ENCODE data around the gene PRDM16. TPM values are rescaled to one million over a fixed set of nuclear protein-coding genes. Genes with fewer than 3 reads are reported as not detected.

PRDM16 gene
- total RNA-seq: 1 to 10 TPM; 1.1 to 2.3 TPM

DNA sequence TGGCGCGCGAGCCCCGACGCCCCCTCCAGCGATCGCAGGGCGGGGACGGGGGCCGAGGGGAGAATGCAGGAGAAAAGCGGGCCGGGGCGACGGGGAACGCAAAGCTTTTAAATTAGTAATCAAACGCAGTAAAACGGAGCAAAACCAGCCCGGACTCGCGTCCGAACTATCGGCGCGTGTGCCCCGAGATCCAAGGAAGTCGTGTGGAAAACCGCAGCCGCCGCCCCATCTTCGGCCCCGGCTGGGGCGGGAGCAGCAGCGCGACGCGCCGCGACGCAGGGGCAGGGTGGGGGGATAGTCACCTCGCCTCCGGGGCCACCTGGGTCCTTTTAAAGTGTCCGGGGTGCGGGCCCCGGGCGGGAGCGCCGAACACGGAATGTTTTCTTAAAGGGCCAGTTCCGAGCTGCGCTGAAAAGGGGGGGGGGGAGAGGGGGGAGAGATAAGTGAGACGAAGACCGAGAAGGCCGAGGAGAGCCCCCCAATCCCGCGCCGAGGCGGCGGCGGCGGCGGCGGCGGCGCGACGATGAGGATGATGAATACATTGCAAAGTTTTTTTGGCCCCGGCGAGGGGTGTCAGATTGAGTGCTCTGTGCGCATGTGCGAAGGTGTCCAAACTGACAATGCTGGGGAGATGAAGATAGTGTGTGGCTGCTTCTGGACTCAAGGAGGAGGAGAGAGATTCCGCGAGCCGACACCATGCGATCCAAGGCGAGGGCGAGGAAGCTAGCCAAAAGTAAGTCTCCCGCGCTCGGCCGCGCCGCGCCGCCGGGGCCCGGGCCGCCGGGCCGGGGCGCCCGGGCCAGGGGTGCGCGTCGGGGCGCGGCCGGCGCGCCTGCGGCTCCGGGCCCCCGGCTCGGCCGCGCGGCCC is at the start of gene PRDM16:
Gene PRDM16, plus strand, starts transcription at position 640 of the 868 bp plus-strand sequence. Its CDS starts 57 bp downstream, at position 697.
- H3K27me3 Mint-ChIP-seq: peaks cover 30% of the 10 kb centered on the region
- no peaks in the 10 kb centered on the region for H3K36me3 Mint-ChIP-seq (ENCODE audit: low read depth)
- peak within 1 kb of the TSS; percentile 88 for H3K27ac Mint-ChIP-seq
- H3K4me1 Mint-ChIP-seq: peaks cover 3% of the 10 kb centered on the region
- no peaks in the 10 kb centered on the region for H3K9me3 Mint-ChIP-seq
- ChIA-PET POLR2A (no interaction called here), CTCF (no interaction called here)
- peak within 1 kb of the TSS; percentile 75 for H3K4me3 Mint-ChIP-seq
- peak; percentile 26 for DNase-seq

DNA sequence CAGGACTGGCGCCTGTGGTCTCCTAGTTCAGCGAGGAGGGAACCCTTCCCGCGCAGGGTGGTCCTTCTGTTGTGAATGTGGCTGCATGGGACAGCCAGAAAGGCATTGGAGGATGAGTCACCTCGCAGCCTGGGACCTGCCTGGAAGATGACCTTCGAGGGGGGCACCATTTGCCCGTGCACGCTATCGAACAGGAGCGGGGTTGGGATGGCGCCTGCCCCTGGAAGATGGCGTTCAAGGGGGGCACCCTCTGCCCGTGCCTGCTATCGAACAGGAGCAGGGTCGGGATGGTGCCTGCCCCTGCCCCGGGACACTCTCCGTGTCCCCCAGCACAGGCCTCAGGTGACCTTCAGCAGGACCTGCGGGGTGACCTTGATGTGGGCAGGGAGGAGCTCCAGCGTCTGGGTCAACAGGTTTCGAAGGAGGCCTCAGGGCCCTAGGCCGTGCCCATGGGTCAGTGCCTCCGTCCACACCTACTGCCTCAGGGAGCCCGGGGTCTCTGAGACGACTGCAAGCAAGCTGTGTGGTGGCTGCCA is 49.4 kb upstream of the PRDM16 start:
- no peak for DNase-seq
- POLR2A ChIA-PET: no interaction called here

DNA sequence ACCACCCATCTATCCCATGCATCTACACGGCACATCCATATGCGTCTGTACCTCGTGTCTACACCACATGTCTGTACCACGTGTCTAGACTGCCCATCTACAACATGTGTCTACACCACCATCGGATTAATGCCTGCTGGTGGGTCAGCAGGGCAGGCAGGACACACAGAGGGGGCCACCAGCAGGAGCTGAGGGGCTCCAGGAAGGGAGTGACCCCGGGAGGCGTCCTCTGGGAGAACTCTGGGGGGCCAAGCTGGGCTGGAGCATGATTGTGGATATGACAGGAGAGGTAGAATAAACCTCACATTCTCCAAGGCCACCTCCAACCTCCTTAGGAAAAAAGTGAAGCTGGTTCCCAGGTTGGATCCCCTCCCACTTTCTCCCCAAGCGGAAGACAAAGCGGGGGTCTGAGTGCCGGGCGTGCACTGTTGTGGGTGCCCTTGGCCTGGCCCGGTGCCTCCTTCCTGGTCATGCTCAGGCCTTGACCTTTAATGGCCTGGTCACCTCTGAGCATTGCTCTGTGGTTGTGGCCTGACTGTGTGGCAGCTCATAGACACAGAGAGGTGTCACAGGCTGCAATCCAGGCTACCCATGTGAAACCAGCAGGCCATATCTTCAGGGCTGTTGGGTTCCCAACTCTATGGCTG is 48.6 kb upstream of the PRDM16 start:
- Mint-ChIP-seq H3K27ac (no peak overlapping the region), H3K9me3 (no peaks in the 10 kb centered on the region), H3K36me3 (ENCODE audit: low read depth) (no peaks in the 10 kb centered on the region), H3K4me1 (no peaks in the 10 kb centered on the region), H3K4me3 (no peak overlapping the region), H3K27me3 (no peaks in the 10 kb centered on the region)
- ChIA-PET CTCF (interaction anchor here (1.3 kb wide), 1 partner anchor 11 kb away, joined by 3 read pairs; no protein-coding TSS in a partner anchor), POLR2A (no interaction called here)
- DNase-seq: no peak

More for the DNA sequence above, 49.4 kb upstream of the PRDM16 start:
- CTCF ChIA-PET: interaction anchor here (1.3 kb wide), 1 partner anchor 10 kb away, joined by 3 read pairs; no protein-coding TSS in a partner anchor
- Mint-ChIP-seq H3K27ac (no peak overlapping the region), H3K4me1 (no peaks in the 10 kb centered on the region), H3K4me3 (no peak overlapping the region), H3K27me3 (no peaks in the 10 kb centered on the region), H3K9me3 (no peaks in the 10 kb centered on the region), H3K36me3 (ENCODE audit: low read depth) (no peaks in the 10 kb centered on the region)

DNA sequence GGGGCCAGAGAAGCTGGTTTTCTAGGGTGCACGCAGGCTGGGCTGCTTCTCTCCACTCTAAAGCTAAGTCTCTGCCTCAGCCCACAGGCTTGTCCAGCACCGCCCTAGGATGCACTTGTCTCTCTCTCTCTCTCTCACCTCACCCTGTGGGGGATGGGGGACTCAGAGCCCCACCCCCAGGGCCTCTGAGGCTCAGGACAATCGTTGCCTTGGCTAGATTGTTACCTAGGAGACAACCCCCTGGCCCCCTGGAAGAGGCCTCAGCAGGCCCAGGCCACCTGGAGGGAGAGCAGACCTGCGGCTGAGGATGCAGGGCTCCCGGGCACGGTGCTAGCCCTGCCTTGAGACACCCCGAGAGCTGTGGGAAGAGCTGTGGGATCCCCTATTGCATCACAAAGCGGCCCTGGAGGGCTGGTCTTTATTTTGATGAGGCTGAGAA is 47.8 kb upstream of the PRDM16 start, which contains the start of gene ACTRT2:
Gene ACTRT2, plus strand, starts transcription at position 235 of the 439 bp plus-strand sequence. CDS start 220 bp downstream, outside the sequence.
- CTCF ChIA-PET: no interaction called here
- no peak for DNase-seq
- Mint-ChIP-seq H3K27ac (no peak within 1 kb of the TSS), H3K9me3 (no peaks in the 10 kb centered on the region), H3K27me3 (no peaks in the 10 kb centered on the region), H3K4me1 (no peaks in the 10 kb centered on the region), H3K4me3 (no peak within 1 kb of the TSS), H3K36me3 (ENCODE audit: low read depth) (no peaks in the 10 kb centered on the region)
- POLR2A ChIA-PET: no interaction called here

DNA sequence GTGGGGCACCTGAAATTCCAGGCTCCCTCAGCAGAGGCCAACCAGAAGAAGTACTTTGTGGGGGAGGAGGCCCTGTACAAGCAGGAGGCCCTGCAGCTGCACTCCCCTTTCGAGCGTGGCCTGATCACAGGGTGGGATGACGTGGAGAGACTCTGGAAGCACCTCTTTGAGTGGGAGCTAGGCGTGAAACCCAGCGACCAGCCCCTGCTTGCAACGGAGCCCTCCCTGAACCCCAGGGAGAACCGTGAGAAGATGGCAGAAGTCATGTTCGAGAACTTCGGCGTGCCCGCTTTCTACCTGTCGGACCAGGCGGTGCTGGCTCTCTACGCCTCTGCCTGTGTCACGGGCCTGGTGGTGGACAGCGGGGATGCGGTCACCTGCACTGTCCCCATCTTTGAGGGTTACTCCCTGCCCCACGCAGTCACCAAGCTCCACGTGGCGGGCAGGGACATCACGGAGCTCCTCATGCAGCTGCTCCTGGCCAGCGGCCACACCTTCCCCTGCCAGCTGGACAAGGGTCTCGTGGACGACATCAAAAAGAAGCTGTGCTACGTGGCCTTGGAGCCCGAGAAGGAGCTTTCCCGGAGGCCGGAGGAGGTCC is 47.1 kb upstream of the PRDM16 start:
- H3K4me1 Mint-ChIP-seq: no peaks in the 10 kb centered on the region
- H3K27ac Mint-ChIP-seq: no peak overlapping the region
- POLR2A ChIA-PET: no interaction called here
- no peaks in the 10 kb centered on the region for H3K27me3 Mint-ChIP-seq
- CTCF ChIA-PET: no interaction called here
- no peak for DNase-seq
- no peak overlapping the region for H3K4me3 Mint-ChIP-seq
- H3K9me3 Mint-ChIP-seq: no peaks in the 10 kb centered on the region
- no peaks in the 10 kb centered on the region for H3K36me3 Mint-ChIP-seq (ENCODE audit: low read depth)

DNA sequence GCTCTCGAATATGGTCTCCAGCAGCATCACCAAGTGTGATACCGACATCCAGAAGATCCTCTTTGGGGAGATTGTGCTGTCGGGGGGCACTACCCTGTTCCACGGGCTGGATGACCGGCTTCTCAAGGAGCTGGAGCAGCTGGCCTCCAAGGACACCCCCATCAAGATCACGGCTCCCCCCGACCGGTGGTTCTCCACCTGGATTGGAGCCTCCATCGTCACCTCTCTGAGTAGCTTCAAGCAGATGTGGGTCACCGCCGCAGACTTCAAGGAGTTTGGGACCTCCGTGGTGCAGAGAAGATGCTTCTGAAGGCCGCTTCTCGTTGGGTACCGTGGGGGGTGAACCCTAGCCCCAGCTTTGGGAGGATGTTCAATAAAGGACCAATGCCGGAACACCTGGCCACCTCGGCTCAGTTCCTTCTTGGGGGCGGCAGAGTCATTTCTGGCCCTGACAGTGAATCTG is 46.5 kb upstream of the PRDM16 start:
- no peak for DNase-seq
- Mint-ChIP-seq H3K27ac (no peak overlapping the region), H3K27me3 (no peaks in the 10 kb centered on the region), H3K36me3 (ENCODE audit: low read depth) (no peaks in the 10 kb centered on the region), H3K4me1 (no peaks in the 10 kb centered on the region), H3K9me3 (no peaks in the 10 kb centered on the region), H3K4me3 (no peak overlapping the region)
- CTCF ChIA-PET: no interaction called here
- POLR2A ChIA-PET: no interaction called here

DNA sequence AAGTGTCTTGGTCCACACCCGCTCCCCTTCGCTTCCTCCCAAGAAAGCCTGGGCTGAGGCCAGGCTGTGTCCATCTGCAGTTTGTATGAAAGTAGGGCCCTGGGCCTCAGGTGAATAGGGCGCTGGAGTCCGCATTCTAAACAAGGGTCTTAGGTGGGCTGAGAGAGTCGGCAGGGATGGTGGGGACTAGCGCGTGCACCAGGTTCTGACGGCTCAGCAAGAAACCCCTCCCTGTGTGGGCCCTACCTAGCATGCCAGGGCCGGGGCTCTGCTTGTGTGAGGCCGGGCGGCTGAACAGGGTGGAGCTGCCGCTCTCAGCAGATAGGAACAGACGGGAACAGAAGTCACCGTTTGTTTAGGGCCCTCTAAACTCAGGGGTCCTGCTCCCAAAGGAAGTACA is 46.0 kb upstream of the PRDM16 start:
- Mint-ChIP-seq H3K27me3 (no peaks in the 10 kb centered on the region), H3K27ac (no peak overlapping the region), H3K4me1 (no peaks in the 10 kb centered on the region), H3K4me3 (no peak overlapping the region), H3K9me3 (no peaks in the 10 kb centered on the region), H3K36me3 (ENCODE audit: low read depth) (no peaks in the 10 kb centered on the region)
- ChIA-PET POLR2A (no interaction called here), CTCF (no interaction called here)
- no peak for DNase-seq

DNA sequence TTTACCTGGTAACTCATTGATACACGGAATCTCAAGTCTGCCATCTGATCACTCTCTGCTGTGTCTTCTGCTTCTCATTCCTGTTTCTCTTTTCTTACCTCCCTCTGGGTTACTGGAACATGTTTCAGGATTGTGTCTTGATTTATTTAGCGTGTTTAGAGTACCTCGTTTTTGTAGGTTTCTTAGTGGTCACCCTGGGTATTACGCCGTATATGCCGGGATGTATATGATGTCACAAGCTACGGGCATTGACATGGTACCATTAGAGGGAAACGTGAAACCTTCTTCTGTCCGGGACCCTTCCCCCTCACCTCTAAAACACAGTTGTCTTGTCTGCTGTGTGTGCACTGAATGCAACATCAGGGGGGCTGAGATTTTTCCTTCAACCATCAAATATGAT is 45.0 kb upstream of the PRDM16 start:
- POLR2A ChIA-PET: no interaction called here
- CTCF ChIA-PET: no interaction called here
- no peaks in the 10 kb centered on the region for H3K4me1 Mint-ChIP-seq
- H3K36me3 Mint-ChIP-seq (ENCODE audit: low read depth): no peaks in the 10 kb centered on the region
- no peaks in the 10 kb centered on the region for H3K27me3 Mint-ChIP-seq
- DNase-seq: no peak
- H3K9me3 Mint-ChIP-seq: no peaks in the 10 kb centered on the region
- no peak overlapping the region for H3K4me3 Mint-ChIP-seq
- H3K27ac Mint-ChIP-seq: no peak overlapping the region

DNA sequence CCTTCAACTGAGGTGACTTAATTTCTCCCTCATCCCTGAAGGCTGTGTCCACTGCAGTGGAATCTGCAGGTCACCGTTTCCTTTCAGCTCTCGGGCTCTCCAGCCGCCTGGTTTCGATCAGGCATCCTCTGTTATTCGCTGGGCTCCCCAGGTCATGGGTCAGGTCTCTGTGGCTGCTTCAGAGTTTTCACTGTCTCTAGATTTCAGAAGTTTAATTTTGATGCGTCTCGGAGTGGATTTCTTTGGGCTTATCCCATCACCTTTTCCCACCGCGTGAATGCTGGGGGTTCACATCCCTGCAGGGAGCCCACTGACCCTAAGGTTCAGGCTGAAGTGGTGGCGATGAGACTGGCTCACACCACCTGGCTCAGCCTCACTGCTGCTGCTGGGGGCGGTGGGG is 44.4 kb upstream of the PRDM16 start:
- CTCF ChIA-PET: no interaction called here

DNA sequence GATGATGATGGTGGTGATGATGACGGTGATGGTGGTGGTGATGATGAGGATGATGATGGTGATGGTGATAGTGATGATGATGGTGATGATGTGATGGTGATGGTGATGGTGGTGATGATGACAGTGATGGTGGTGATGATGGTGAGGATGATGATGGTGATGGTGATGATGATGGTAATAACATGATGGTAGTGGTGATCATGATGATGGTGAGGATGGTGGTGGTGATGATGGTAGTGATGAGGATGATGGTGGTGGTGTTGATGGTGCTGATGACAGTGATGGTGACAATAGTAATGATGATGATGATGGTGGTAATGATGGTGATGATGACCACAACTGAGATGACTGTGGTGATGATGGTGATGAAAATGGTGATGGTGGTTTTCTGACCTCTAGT is 42.9 kb upstream of the PRDM16 start:
- no peaks in the 10 kb centered on the region for H3K9me3 Mint-ChIP-seq
- CTCF ChIA-PET: no interaction called here
- no peak overlapping the region for H3K27ac Mint-ChIP-seq
- DNase-seq: no peak
- H3K36me3 Mint-ChIP-seq (ENCODE audit: low read depth): no peaks in the 10 kb centered on the region
- POLR2A ChIA-PET: no interaction called here
- H3K27me3 Mint-ChIP-seq: no peaks in the 10 kb centered on the region
- no peaks in the 10 kb centered on the region for H3K4me1 Mint-ChIP-seq
- no peak overlapping the region for H3K4me3 Mint-ChIP-seq

More for the DNA sequence above, 44.4 kb upstream of the PRDM16 start:
- no peak overlapping the region for H3K4me3 Mint-ChIP-seq
- no peaks in the 10 kb centered on the region for H3K9me3 Mint-ChIP-seq
- H3K27me3 Mint-ChIP-seq: no peaks in the 10 kb centered on the region
- no peaks in the 10 kb centered on the region for H3K36me3 Mint-ChIP-seq (ENCODE audit: low read depth)
- H3K4me1 Mint-ChIP-seq: no peaks in the 10 kb centered on the region
- POLR2A ChIA-PET: no interaction called here
- no peak overlapping the region for H3K27ac Mint-ChIP-seq
- no peak for DNase-seq

DNA sequence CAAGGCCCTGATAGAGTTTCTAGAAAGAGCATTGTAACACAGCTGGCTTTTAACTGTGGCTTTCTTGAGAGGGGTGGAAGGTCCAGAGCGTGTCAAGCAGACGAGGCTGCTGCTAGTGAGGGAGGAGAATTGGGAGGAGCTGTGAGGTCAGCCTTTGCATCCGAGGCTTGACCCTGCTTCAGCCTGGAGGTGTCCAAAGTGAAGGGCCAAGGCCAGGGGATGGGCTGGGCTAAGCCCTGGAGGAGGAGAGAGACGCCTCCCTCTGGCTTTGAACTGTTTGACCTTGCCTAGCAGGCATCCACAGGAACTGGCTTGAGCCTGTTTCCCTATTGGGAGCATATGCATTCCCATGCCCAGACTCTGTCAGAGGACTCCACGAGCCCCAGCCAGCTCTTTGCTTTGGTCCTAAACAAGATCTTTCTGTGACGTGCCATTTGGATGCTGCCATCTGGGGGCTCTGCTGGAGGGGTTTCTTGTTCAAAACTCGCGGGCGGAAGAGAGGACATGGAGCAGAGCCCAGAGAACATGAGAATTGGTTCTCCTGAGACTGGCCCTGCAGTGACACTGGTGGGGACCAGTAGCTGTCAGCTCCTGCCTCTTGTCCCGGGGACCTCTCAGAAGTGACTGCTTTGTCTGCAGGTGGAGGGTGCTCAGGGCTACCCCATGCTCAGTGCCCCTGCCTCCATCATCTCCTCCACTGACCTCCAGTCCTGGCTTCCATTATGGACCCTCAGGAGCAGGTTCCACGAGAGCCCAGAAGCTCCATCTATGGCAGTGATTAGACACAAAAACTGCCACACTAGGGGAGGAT is 42.2 kb upstream of the PRDM16 start:
- Mint-ChIP-seq H3K4me3 (no peak overlapping the region), H3K9me3 (no peaks in the 10 kb centered on the region), H3K27me3 (no peaks in the 10 kb centered on the region), H3K27ac (no peak overlapping the region), H3K4me1 (no peaks in the 10 kb centered on the region), H3K36me3 (ENCODE audit: low read depth) (no peaks in the 10 kb centered on the region)
- ChIA-PET POLR2A (no interaction called here), CTCF (no interaction called here)
- no peak for DNase-seq

DNA sequence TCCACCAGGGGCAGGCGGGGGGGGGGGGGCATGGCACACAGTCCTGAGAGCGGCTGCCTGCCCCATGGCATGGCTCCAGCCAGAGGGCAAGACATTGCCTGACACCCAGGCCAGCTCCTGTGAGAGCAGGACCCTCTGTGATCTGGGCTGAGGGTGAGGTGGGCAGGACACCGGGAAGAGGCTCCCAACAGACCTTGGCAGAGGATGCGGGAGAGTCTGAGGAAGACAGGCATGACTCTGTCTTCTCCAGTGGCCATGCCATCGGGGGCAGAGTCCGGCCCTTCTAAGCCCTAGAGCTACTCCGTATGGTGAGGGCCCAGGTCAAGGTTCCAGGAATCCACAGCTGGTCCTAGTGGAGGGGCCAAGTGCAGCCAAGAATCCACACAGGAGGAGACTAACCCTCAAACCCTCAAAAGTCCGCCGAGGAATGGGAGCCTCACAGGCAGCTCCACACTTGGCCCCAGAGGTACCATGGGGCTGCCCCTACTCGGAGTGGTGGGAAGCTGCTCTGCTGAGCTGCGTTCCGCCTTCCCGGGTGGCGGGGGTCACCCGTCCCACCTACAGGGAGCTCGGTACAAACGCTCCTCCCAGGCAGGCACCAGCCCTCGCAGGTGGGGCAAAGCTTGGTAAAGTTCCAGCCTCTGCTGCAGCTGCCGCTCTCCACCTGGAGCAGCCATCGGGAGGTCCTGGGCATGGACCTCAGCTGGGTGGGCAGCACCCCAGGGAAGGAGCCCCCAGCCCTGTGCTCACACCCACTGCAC is 41.2 kb upstream of the PRDM16 start:
- no peak overlapping the region for H3K4me3 Mint-ChIP-seq
- H3K27ac Mint-ChIP-seq: no peak overlapping the region
- no peak for DNase-seq
- no peaks in the 10 kb centered on the region for H3K27me3 Mint-ChIP-seq
- ChIA-PET POLR2A (no interaction called here), CTCF (no interaction called here)
- H3K9me3 Mint-ChIP-seq: no peaks in the 10 kb centered on the region
- H3K4me1 Mint-ChIP-seq: peaks cover 7% of the 10 kb centered on the region
- no peaks in the 10 kb centered on the region for H3K36me3 Mint-ChIP-seq (ENCODE audit: low read depth)

Measured in activated CD4-positive, alpha-beta T cell treated with anti-CD3 and anti-CD28 coated beads, Interleukin-2, amount 10 ng/mL, durations not matched to agents 7 days and 5 days (primary cell).